ENCODE data around the gene L3MBTL2. TPM values are rescaled to one million over a fixed set of nuclear protein-coding genes. Genes with fewer than 3 reads are reported as not detected.

L3MBTL2 gene
- total RNA-seq, 4 donors from 2014 or later: 2.1 to 35.1 (median 22.2) TPM

- TF ChIP-seq POLR2A (IDR thresholded peaks at IDR 0.05) (no peak), CTCF (IDR thresholded peaks at IDR 0.05) (no peak)
- no peaks in the 10 kb centered on the region for H3K9me3 ChIP-seq
- DNase-seq: no peak
- H3K4me3 ChIP-seq: no peak overlapping the region
- H3K36me3 ChIP-seq: no peaks in the 10 kb centered on the region
- H3K27ac ChIP-seq: no peak overlapping the region
- no peaks in the 10 kb centered on the region for H3K4me1 ChIP-seq
- H3K27me3 ChIP-seq: no peaks in the 10 kb centered on the region
- intact Hi-C loops (cut with DNase I; ENCODE audit: low total_unique reads): no loop called here
Measured at GRCh38 chr22:41181349-41182241, 23.5 kb upstream of the L3MBTL2 start.

DNA sequence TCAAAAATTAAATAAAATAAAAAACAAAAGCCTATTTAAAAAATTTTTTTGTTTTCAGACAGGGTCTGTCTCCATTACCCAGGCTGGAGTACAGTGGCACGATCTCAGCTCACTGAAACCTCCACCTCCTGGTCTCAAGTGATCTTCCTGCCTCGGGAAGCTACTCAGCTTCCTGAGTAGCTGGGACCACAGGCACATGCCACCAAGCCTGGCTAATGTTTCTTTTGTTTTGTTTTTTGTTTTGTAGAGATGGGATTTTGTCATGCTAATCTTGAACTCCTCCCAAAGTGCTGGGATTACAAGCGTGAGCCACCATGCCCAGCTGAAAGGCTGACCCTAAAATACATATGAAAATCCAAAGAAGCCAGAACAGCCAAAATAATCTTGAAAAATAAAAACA, 20.4 kb upstream of the L3MBTL2 start:
- Histone ChIP-seq H3K36me3 (no peaks in the 10 kb centered on the region), H3K9me3 (no peaks in the 10 kb centered on the region), H3K27ac (no peak overlapping the region), H3K4me1 (no peaks in the 10 kb centered on the region), H3K27me3 (no peaks in the 10 kb centered on the region), H3K4me3 (no peak overlapping the region)
- no peak for DNase-seq
- TF ChIP-seq CTCF (IDR thresholded peaks at IDR 0.05) (no peak), POLR2A (IDR thresholded peaks at IDR 0.05) (no peak)
- intact Hi-C loops (cut with DNase I; ENCODE audit: low total_unique reads): no loop called here

DNA sequence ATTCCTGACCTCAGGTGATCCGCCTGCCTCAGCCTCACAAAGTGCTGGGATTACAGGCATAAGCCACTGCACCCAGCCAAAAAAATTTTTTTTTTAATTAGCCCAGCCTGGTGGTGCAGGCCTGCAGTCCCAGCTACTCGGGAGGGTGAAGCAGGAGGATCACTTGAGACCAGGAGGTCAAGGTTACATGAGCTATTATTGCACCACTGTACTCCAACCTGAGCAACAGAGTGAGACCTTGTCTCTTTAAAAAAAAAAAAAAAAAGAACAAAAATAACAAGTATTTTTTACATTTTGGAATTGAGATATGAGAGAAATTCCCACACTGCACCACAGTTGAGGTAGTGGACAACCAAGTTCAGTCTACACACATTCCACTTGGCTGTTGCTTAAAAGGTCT, 13.6 kb upstream of the L3MBTL2 start:
- H3K9me3 ChIP-seq: no peaks in the 10 kb centered on the region
- H3K4me3 ChIP-seq: no peak overlapping the region
- no peak for DNase-seq
- no peaks in the 10 kb centered on the region for H3K36me3 ChIP-seq
- no peak overlapping the region for H3K27ac ChIP-seq
- H3K27me3 ChIP-seq: no peaks in the 10 kb centered on the region
- TF ChIP-seq POLR2A (IDR thresholded peaks at IDR 0.05) (no peak), CTCF (IDR thresholded peaks at IDR 0.05) (no peak)
- no peaks in the 10 kb centered on the region for H3K4me1 ChIP-seq
- intact Hi-C loops (cut with DNase I; ENCODE audit: low total_unique reads): no loop called here

DNA sequence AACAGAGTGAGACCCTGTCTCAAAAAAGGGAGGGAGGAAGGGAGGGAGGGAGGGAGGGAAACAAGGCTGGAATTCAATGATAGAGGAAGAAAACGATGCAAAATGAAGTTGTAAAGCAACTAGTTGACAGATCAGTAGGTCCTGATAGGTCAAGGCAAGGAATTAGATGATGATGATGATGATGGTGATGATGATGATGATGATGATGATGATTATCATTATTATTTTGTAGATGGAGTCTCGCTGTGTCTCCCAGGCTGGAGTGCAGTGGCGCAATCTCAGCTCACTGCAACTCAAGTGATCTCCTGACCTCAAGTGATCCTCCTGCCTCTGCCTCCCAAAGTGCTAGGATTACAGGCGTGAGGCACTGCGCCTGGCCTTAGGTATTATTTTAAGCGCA, 11.3 kb upstream of the L3MBTL2 start:
- Histone ChIP-seq H3K9me3 (no peaks in the 10 kb centered on the region), H3K27me3 (no peaks in the 10 kb centered on the region), H3K36me3 (no peaks in the 10 kb centered on the region), H3K4me3 (no peak overlapping the region), H3K4me1 (no peaks in the 10 kb centered on the region), H3K27ac (no peak overlapping the region)
- intact Hi-C loops (cut with DNase I; ENCODE audit: low total_unique reads): no loop called here
- no peak for TF ChIP-seq POLR2A (IDR thresholded peaks at IDR 0.05)
- no peak for TF ChIP-seq CTCF (IDR thresholded peaks at IDR 0.05)
- no peak for DNase-seq

Measured in uterus (tissue), 4 donors.